Liver (tissue), 3 donors: ENCODE results near the gene OASL.

ENCODE experiments used
- FOXA1 ChIP-seq: IDR thresholded peaks from 2 replicates; pipeline ENCODE4 v1.6.1; 2016; ENCODE audit warnings: antibody characterized with exemption
- GABPA ChIP-seq, 2 donors: IDR thresholded peaks in 1 of 2; conservative IDR thresholded peaks in 1 of 2; 2 replicates each; pipeline ENCODE4 v1.6.1; 2016; ENCODE audit warnings: antibody characterized with exemption in 2 of 2, mild to moderate bottlenecking in 1 of 2, moderate library complexity in 1 of 2
- JUND ChIP-seq, 2 donors: IDR thresholded peaks; 2 replicates each; pipeline ENCODE4 v1.6.1; 2016; ENCODE audit warnings: antibody characterized with exemption in 2 of 2
- RAD21 ChIP-seq, 2 donors: IDR thresholded peaks; 2 replicates each; pipeline ENCODE4 v1.6.1; 2016; ENCODE audit warnings: antibody characterized with exemption in 2 of 2, mild to moderate bottlenecking in 2 of 2
- RXRA ChIP-seq, 2 donors: IDR thresholded peaks; 2 replicates each; pipeline ENCODE4 v1.6.1; 2017 to 2018; ENCODE audit warnings: antibody characterized with exemption in 2 of 2, mild to moderate bottlenecking in 1 of 2
- TAF1 ChIP-seq: conservative IDR thresholded peaks from 2 replicates; pipeline ENCODE4 v1.6.1; 2016; ENCODE audit warnings: antibody characterized with exemption, mild to moderate bottlenecking
- YY1 ChIP-seq: IDR thresholded peaks from 2 replicates; pipeline ENCODE4 v1.6.1; 2016; ENCODE audit warnings: antibody characterized with exemption, mild to moderate bottlenecking
- TF ChIP-seq, protein P1 (sequence below): fragments of 150-350 bp; IDR thresholded peaks from 2 replicates; pipeline ENCODE4 v1.5.1; 2017; ENCODE audit warnings: improper control_type of control experiment, low read depth, low read length; ENCODE audit not compliant: missing input control
- TF ChIP-seq, protein P2 (sequence below): IDR thresholded peaks from 2 replicates; pipeline ENCODE4 v1.6.1; 2016; ENCODE audit warnings: antibody characterized with exemption
- TF ChIP-seq, protein P3 (sequence below): IDR thresholded peaks from 2 replicates; pipeline ENCODE4 v1.6.1; 2016; ENCODE audit warnings: antibody characterized with exemption
- TF ChIP-seq, protein P4 (sequence below): IDR thresholded peaks from 2 replicates; pipeline ENCODE4 v1.6.1; 2016; ENCODE audit warnings: antibody characterized with exemption
- TF ChIP-seq, protein P5 (sequence below): IDR thresholded peaks from 2 replicates; pipeline ENCODE4 v1.6.1; 2016; ENCODE audit warnings: antibody characterized with exemption, mild to moderate bottlenecking
- donor health status: healthy.
- donor health status: healthy.

DNA sequence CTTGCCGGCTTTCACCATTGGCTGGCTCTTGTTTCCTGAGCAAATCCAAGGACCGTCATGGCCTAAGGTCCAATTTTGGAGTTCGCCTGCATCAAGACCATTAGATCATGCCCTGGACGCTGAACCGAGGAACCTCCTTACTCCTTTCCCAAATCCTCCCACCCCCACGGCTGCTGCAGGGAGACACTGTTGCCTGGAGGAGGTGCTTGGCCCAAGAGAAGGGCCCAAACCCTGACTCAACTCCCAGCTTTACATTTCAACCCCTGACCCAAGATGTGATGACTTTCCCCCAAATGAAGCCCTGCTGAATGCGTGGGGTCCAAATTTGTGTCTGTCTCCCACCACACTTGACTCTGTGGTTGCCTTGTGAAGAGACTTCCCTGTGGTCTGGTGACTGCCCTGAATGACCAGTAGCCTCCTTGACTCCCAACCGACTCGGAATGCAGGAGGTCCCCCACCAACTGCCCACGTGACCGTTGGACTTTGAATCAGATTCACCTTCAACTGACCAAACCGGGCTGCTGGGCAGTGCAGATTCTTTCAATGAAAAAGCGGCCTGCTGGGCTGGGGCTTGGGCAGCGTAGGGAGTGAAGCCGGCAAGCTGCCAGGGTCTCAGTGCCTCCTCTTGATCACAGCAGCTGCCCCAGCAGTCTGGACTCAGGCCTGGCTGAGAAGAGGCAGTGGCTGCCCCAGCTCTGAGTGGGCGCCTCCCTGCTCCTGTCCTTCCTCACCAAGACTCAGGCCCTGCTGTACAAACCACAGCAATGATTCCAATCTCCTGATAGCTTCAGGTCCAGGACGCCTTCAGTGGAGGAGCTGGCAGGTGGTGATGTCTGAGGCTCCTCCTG is 46.7 kb upstream of the OASL start:
- TF ChIP-seq RXRA (IDR thresholded peaks at IDR 0.05) (no peak), JUND (IDR thresholded peaks at IDR 0.05) (no peak), TAF1 (no peak), YY1 (no peak), RAD21 (IDR thresholded peaks at IDR 0.05) (no peak), GABPA (IDR thresholded peaks at IDR 0.05 in 1 of 2, conservative IDR thresholded peaks at IDR 0.05 in 1 of 2) (no peak), FOXA1 (no peak)
- TF ChIP-seq, protein P1, sequence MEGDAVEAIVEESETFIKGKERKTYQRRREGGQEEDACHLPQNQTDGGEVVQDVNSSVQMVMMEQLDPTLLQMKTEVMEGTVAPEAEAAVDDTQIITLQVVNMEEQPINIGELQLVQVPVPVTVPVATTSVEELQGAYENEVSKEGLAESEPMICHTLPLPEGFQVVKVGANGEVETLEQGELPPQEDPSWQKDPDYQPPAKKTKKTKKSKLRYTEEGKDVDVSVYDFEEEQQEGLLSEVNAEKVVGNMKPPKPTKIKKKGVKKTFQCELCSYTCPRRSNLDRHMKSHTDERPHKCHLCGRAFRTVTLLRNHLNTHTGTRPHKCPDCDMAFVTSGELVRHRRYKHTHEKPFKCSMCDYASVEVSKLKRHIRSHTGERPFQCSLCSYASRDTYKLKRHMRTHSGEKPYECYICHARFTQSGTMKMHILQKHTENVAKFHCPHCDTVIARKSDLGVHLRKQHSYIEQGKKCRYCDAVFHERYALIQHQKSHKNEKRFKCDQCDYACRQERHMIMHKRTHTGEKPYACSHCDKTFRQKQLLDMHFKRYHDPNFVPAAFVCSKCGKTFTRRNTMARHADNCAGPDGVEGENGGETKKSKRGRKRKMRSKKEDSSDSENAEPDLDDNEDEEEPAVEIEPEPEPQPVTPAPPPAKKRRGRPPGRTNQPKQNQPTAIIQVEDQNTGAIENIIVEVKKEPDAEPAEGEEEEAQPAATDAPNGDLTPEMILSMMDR, result no peak
- TF ChIP-seq, protein P2, sequence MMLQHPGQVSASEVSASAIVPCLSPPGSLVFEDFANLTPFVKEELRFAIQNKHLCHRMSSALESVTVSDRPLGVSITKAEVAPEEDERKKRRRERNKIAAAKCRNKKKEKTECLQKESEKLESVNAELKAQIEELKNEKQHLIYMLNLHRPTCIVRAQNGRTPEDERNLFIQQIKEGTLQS, result no peak
- TF ChIP-seq, protein P3, sequence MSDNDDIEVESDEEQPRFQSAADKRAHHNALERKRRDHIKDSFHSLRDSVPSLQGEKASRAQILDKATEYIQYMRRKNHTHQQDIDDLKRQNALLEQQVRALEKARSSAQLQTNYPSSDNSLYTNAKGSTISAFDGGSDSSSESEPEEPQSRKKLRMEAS, result no peak
- TF ChIP-seq, protein P4, sequence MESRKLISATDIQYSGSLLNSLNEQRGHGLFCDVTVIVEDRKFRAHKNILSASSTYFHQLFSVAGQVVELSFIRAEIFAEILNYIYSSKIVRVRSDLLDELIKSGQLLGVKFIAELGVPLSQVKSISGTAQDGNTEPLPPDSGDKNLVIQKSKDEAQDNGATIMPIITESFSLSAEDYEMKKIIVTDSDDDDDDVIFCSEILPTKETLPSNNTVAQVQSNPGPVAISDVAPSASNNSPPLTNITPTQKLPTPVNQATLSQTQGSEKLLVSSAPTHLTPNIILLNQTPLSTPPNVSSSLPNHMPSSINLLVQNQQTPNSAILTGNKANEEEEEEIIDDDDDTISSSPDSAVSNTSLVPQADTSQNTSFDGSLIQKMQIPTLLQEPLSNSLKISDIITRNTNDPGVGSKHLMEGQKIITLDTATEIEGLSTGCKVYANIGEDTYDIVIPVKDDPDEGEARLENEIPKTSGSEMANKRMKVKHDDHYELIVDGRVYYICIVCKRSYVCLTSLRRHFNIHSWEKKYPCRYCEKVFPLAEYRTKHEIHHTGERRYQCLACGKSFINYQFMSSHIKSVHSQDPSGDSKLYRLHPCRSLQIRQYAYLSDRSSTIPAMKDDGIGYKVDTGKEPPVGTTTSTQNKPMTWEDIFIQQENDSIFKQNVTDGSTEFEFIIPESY, result no peak
- TF ChIP-seq, protein P5, sequence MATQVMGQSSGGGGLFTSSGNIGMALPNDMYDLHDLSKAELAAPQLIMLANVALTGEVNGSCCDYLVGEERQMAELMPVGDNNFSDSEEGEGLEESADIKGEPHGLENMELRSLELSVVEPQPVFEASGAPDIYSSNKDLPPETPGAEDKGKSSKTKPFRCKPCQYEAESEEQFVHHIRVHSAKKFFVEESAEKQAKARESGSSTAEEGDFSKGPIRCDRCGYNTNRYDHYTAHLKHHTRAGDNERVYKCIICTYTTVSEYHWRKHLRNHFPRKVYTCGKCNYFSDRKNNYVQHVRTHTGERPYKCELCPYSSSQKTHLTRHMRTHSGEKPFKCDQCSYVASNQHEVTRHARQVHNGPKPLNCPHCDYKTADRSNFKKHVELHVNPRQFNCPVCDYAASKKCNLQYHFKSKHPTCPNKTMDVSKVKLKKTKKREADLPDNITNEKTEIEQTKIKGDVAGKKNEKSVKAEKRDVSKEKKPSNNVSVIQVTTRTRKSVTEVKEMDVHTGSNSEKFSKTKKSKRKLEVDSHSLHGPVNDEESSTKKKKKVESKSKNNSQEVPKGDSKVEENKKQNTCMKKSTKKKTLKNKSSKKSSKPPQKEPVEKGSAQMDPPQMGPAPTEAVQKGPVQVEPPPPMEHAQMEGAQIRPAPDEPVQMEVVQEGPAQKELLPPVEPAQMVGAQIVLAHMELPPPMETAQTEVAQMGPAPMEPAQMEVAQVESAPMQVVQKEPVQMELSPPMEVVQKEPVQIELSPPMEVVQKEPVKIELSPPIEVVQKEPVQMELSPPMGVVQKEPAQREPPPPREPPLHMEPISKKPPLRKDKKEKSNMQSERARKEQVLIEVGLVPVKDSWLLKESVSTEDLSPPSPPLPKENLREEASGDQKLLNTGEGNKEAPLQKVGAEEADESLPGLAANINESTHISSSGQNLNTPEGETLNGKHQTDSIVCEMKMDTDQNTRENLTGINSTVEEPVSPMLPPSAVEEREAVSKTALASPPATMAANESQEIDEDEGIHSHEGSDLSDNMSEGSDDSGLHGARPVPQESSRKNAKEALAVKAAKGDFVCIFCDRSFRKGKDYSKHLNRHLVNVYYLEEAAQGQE, result no peak
